Suppressor macrophage treated with lipopolysaccharide for 4 hours (primary cell): ENCODE results near the gene LY6G6C.
A peak's percentile ranks its signal among the peaks of the same experiment; 100 is the strongest.

Experiments
- DNase-seq: peaks from one replicate; pipeline ENCODE4 v3.0.0-alpha.2; 2020

LY6G6C gene

GRCh38 chr6:31702819-31703716 is 18.5 kb downstream of the LY6G6C start, which contains the start of gene ABHD16A:
Gene ABHD16A, minus strand, starts transcription at chr6:31703324. Its CDS starts 43 bp downstream, at chr6:31703281.
- DNase-seq = peak; percentile 99

GRCh38 chr6:31702405-31702818 is 19.1 kb downstream of the LY6G6C start:
- peak; percentile 47 for DNase-seq

DNA sequence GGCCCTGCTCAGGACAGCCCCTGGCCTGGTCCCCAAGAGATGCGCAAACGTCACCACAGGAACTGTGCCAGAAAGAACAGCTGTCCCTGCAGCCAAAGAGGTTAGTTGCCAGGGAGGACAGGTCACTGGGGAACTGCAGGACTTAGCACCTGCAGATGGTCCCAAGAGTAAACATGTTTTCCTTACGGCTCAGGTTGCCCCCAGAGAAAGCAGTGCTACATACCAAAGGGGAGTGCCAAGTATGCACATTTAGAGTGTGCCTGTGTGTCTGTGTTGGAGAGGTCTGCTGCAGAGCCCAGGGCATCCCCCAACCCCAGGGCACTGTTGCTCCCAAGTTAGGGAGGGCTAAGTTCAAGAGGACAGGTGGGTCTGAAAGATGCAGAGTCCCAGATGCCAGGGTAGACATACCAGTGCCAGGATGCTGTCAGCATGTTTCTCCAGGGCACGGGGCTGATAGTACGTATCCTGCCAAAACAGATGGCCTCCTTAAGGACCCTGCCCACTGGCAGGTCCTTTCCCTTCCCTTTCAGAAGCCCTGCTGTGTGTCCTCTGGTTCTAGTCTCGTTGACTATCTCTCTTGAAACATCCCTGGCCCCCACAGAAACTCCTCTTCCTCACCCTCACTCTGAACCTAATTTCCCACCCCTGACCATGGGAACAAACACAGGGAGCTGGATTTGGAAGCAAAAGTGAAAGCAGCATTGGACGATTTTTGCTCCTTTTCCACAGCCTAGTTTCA is 19.7 kb downstream of the LY6G6C start:
- peak; percentile 55 for DNase-seq

DNA sequence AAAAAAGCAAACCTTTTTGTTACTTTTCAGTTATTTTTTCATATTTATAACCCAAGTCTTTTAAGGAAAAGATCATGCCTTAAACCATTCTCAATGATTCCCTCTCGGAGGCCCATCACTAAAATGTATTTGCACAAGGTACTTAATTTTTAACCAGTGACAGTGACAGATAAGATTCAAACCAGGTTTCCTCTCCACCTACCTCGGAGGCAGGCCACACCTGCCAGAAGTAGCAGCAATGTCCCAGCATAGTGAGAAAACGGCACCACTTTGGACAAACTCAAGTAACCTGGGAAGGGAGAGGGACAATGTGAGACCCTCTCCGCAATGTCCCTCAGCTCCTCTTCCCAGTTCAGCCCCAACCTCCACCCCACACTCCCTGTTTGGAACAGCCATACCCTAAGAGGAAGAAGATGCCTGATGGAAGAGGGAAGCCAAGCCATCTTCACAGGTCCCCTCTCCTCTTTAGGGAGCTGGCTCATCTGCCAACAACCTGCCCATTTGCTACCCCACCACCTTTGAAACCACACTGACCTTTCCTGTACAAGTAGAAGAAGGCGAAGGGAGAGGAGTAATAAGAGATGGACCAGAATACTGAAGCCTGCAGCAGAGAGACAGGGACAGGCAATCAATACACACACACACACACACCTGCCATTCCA is 20.7 kb downstream of the LY6G6C start:
- DNase-seq = no peak

- no peak for DNase-seq
These were observed 24.0 kb downstream of the LY6G6C start for GRCh38 chr6:31697555-31697954.

- DNase-seq = no peak
These were observed 28.0 kb downstream of the LY6G6C start for GRCh38 chr6:31693535-31693934.

DNA sequence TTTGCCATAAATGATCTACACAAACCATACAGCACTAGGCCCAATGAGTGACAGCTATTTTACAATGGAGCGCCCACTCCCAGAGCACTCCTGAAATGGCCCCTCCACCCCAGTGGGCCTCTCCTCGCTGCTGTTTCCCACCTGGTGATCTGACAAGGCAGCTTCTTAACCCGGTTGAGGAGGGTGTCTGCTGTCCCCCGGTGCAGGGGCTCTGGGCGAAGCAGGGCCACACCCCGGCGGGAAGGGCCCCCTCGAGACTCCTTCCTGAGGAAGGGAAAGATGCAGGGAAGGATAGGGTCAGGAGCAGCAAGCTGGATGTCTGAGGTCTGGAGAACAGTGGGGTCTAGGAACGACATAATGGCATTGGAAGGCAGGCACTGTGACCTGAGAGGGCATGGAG is 28.7 kb downstream of the LY6G6C start:
- no peak for DNase-seq

DNA sequence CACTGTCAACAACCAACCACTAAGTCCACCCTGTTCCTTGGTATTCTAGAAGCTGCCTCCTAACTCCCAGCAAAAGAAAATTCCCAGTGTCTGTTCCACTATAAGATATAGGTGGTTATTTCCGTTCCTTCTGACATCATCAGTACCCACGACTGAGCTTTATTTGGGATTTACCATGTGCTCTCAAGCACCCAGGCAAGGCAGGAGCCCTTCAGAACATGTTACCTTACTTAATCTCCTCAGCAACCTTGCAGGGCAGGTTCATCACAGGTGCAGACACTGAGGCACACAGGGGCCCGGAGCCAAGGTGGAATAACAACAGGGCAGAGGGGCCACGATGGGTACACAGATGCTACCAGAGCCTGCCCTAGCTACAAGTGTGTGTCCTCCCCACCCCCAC is 29.2 kb downstream of the LY6G6C start:
- DNase-seq = no peak

DNA sequence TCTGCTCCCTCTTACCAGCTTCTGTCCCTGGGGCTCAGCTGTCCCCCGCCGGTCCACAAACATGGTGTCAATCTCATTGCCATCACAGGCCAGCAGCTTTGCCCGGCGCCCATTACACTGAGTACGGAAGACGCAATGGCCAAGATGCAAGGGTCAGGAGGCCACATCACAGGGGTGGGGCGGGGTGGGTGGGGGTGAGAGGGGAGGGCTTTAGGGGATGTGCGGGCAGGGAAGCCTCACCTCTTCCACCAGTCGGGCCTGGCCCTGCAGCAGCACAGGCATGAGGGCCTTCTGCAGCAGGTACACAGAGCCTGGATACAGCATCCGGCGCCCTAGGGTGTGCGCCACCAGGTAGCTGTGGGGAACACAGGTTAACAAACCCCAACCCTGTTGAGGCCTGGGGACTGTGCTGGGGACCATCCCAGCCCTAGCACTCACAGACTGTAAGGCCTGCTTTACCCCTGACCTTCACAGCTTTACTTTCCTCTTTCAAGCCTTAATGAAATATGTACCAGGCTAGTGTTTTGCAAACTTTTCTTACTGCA is 29.9 kb downstream of the LY6G6C start:
- DNase-seq = no peak

DNA sequence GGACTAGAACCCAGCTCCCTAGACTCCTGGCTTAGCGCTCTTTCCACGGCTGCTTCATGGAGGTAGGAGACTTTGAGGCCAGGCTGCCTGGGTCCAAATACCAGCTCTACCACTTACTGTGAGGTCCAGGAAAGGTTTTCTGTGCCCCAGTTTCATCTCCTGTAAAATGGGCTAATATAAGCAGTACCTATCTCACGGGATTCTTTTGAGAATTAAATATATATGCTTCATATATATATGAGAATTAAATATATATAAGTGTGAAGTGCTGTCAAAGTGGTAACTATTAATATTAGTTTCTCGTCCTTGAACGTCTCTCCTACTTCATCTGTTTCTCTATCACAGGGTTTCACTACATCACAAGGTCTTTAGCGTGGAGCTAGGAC is 30.5 kb downstream of the LY6G6C start:
- no peak for DNase-seq

GRCh38 chr6:31690231-31691077 is 31.1 kb downstream of the LY6G6C start:
- DNase-seq = peak; percentile 33

DNA sequence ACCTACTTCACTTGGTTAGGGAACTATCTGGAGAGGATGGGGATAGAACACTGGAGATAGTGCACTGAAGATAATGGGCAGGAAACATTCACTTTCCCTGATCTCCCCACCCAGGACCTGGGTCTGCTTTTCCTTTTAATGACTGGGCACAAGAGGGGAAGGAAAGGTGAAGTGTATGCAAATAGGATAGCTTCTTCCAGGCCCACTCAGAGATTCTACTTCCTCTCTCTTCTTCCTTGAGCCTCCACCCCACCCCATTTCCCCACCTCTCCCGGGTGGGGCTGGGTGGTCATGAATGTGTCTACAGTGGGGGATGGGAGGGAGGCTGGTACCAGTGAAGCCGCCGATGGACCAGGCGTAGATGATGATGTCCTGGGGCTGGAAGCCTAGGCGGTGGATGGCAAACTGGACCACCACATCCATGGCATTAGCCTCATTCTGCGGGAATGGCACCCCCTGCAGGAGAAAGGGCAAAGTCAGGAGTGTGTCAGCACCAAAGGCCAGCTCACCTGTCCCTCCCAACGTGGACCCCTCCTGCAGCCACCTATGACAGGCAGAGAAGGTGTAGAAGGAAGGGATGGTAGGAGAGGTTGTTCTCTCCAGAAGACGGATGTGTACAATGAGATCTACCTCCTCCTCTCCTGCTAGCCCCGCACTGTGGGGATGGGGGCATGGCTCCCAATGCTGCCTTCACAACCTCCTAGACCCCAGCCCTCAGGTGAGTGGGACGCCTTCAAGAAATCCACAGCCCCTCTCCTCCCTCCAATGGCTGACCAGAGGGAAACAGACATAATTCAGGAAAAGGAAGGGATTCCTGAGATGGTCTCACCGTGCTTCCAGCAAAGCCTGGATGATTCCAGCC is 32.1 kb downstream of the LY6G6C start:
- no peak for DNase-seq

DNA sequence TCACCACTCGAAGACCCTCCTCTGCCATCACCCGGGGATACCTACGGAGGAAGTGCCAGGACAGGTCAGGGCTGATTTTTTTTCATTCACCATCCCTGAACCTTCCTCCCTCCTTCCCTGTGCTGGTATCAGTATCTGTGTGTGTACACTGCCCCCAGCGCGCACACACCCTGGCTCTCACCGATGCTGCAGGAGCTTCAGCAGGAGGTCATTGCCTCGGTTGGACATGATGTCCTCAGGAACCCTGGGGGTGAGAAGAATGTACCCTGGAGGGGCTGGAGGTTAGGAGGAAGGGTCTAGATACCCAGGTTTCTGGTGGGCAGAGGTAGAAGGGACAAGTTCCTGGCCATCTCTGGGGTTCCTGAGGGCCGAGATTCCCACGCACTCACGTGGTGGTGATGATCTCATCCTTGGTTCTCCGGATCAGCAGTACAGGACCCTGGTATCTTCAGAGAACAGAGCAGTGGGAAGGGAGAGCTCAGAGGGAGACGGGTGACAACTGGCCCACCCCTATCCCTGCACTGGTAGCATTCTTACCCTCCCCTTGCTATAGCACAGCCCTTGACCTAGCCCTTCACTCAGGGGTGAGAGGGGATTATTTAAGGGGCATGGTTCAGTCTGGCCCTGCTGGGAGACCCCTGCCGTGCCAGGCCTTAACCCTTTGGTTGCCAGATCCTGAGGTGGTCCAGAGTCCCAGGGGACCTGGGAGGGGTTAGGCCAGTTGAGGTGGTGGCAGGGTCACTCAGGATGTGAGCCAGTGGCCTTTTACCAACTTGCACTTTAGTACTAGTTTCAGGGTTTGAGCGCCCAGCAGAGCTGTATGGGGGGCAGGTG is 33.5 kb downstream of the LY6G6C start:
- DNase-seq = no peak

DNA sequence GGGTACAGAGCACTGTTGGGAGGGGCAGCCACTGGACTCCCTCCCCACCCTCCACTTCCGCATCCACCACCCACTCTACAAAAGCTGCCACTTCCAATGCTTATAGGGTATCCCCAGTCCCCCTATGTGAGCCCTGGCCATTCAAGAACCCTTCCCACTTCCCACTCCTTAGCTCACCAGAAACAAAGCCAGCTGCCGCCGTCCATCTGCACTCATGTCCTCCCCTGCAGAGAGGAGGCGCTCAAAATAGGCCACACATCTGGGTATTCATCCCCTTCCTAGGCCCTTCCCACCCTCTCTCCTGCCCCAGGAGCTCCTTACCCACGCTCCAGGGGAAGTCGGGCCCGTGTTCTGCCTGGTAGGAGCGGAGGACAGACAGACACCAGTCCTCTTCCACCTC is 34.2 kb downstream of the LY6G6C start:
- no peak for DNase-seq

DNA sequence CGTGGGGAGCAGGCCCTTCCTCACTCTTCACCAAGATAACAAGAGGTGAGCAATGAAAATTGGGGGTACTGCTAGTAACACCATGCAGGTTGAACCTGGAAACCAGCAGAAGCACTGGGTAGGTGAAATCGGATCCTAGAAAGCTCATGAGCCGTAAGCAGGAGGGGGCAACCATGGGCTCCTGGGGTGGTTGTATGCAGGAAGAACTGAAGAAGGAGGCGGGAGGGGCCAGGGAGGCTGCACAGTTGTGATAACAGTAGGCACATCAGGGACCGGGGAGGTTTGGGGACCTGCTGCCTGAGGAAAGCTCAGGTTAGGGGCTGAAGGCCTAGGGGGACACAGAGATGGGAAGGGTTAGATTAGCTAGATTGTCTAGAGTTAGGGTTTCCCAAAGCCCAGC is 35.1 kb downstream of the LY6G6C start:
- no peak for DNase-seq

DNA sequence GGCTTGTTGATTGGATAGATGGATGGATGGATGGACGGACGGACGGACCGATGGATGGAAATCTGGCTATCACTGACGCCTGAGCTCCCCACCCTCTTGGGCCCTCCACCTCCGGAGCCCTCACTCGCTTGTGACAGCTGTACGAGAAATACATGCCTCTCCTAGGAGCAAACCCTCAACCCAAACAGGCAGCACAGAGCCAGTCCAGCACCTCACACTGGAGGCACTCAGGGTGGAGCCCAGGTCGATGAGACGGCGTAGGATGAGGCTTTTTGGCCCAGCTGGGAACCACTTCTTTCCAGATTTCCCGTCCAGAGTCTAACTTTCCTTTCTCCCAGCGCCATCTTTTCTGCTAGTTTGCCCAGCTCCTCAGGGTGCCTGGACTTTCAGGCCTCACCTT is 38.0 kb downstream of the LY6G6C start:
- no peak for DNase-seq

GRCh38 chr6:31681135-31681671 is 40.3 kb downstream of the LY6G6C start:
- DNase-seq = peak; percentile 56

DNA sequence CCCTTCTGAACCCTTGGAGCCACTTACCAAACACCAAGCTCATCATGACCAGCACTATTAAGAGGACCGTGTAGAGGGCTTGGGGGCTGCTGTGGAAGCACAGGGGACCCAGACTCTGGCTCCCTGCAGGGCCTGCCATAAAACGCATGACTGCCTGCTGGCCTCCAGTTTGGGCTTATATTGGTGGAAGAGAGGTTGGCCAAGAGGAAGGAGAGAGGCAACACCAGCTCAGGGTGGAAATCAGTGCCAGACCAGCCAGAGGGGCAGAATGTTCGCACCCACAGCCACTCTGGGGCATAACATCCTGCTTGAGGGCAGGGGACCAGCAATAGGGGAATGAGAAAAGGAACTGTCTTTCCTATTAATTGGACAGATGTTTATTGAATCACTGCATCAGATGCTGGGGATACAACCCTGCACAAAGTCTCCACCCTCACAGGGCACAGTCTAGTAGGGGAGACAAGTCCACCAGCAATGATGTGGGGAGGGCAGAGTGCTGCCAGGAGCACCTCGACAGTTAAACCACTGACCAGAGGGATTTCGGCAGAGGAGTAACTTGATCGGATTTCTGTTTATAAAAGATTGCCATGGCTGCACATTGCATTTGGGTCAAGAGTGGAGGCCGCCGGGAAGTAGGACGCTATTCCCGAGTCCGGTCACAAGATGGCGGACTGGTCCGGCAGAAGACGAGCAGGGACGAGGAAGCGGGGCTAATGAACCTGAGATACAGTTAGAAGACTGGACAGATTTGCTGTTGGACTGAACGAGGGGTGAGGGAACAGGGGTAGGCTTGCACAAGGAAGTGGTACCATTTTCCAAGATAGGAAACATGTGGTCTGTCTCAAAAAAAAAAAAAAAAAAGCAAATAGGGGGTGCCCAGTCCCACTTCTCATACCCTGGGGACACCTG is 41.1 kb downstream of the LY6G6C start, which contains the start of gene LY6G5C:
Gene LY6G5C, minus strand, starts transcription at position 842 of the 909 bp plus-strand sequence. Its CDS starts 694 bp downstream, at position 148.
- peak; percentile 81 for DNase-seq

- DNase-seq = no peak
These were observed 43.6 kb downstream of the LY6G6C start for GRCh38 chr6:31677955-31678354.
